Measurements from ENCODE around the gene AAMP. TPM values are rescaled to one million over a fixed set of nuclear protein-coding genes. Genes with fewer than 3 reads are reported as not detected.

The AAMP gene
- polyA plus RNA-seq, 1 donor from 2014 or later = 249 TPM

- Histone ChIP-seq H3K4me2 (ENCODE audit: low read length) (no peak overlapping the region), H2AFZ (ENCODE audit: low read depth, low read length) (no peak overlapping the region), H3F3A (ENCODE audit: insufficient read depth, low read length, poor library complexity, severe bottlenecking) (no peaks in the 10 kb centered on the region), H4K20me1 (ENCODE audit: insufficient read depth) (no peaks in the 10 kb centered on the region), H3K9me3 (ENCODE audit: low read length) (no peaks in the 10 kb centered on the region), H3K9ac (ENCODE audit: low read length) (no peak overlapping the region), H3K4me3 (ENCODE audit: low read length) (no peak overlapping the region), H3K36me3 (ENCODE audit: insufficient read depth, low read length) (no peaks in the 10 kb centered on the region), H3K9me2 (ENCODE audit: insufficient read depth, low read length) (no peaks in the 10 kb centered on the region), H3K79me2 (replicated peaks; ENCODE audit: insufficient read depth, low read length) (peaks cover 9% of the 10 kb centered on the region), H3K27me3 (ENCODE audit: insufficient read depth, low read depth, low read length) (no peaks in the 10 kb centered on the region), H3K27ac (ENCODE audit: low read length) (no peak overlapping the region)
- TF ChIP-seq CTCF (IDR thresholded peaks at IDR 0.05; ENCODE audit: poor library complexity, severe bottlenecking) = no peak
- no peak for TF ChIP-seq MXI1 (conservative IDR thresholded peaks at IDR 0.05; ENCODE audit: poor library complexity, severe bottlenecking)
- TF ChIP-seq SMC3 (conservative IDR thresholded peaks at IDR 0.05; ENCODE audit: poor library complexity) = no peak
These were observed 5.0 kb downstream of the AAMP start for GRCh38 chr2:218264773-218265561.

GRCh38 chr2:218263817-218264641 is 5.9 kb downstream of the AAMP start:
- no peak for TF ChIP-seq EP300 (conservative IDR thresholded peaks at IDR 0.05; ENCODE audit: poor library complexity, severe bottlenecking)
- no peak for TF ChIP-seq REST (IDR thresholded peaks at IDR 0.05; ENCODE audit: borderline replicate concordance)
- TF ChIP-seq EZH2 (IDR thresholded peaks at IDR 0.05; ENCODE audit: borderline replicate concordance, insufficient read depth, low read length, poor library complexity, severe bottlenecking) = no peak
- TF ChIP-seq RAD21 (conservative IDR thresholded peaks at IDR 0.05) = no peak
- TF ChIP-seq MXI1 (conservative IDR thresholded peaks at IDR 0.05; ENCODE audit: poor library complexity, severe bottlenecking) = no peak
- TF ChIP-seq TAF1 (IDR thresholded peaks at IDR 0.05; ENCODE audit: low read depth) = no peak
- TF ChIP-seq SMC3 (conservative IDR thresholded peaks at IDR 0.05; ENCODE audit: poor library complexity) = no peak
- TF ChIP-seq CTCF (IDR thresholded peaks at IDR 0.05; ENCODE audit: poor library complexity, severe bottlenecking) = no peak
- no peak for TF ChIP-seq POLR2AphosphoS5 (IDR thresholded peaks at IDR 0.05)
- Histone ChIP-seq H3K27me3 (ENCODE audit: insufficient read depth, low read depth, low read length) (no peaks in the 10 kb centered on the region), H3K27ac (ENCODE audit: low read length) (no peak overlapping the region)

More at GRCh38 chr2:218263817-218264641, 5.9 kb downstream of the AAMP start:
- no peak overlapping the region for H3K9ac ChIP-seq (ENCODE audit: low read length)
- no peaks in the 10 kb centered on the region for H3F3A ChIP-seq (ENCODE audit: insufficient read depth, low read length, poor library complexity, severe bottlenecking)
- no peak overlapping the region for H2AFZ ChIP-seq (ENCODE audit: low read depth, low read length)
- no peaks in the 10 kb centered on the region for H3K9me3 ChIP-seq (ENCODE audit: low read length)
- no peak overlapping the region for H3K4me2 ChIP-seq (ENCODE audit: low read length)
- no peak overlapping the region for H3K4me3 ChIP-seq (ENCODE audit: low read length)
- H3K36me3 ChIP-seq (ENCODE audit: insufficient read depth, low read length) = no peaks in the 10 kb centered on the region
- H3K79me2 ChIP-seq (replicated peaks; ENCODE audit: insufficient read depth, low read length) = peaks cover 2% of the 10 kb centered on the region
- H3K9me2 ChIP-seq (ENCODE audit: insufficient read depth, low read length) = no peaks in the 10 kb centered on the region
- H4K20me1 ChIP-seq (ENCODE audit: insufficient read depth) = no peaks in the 10 kb centered on the region
